Measurements from ENCODE around the gene GLIS2. TPM values are rescaled to one million over a fixed set of nuclear protein-coding genes. Genes with fewer than 3 reads are reported as not detected.

GLIS2 gene
- total RNA-seq, 6 donors from 2014 or later = 10.5 to 35.2 (median 22.6) TPM

DNA sequence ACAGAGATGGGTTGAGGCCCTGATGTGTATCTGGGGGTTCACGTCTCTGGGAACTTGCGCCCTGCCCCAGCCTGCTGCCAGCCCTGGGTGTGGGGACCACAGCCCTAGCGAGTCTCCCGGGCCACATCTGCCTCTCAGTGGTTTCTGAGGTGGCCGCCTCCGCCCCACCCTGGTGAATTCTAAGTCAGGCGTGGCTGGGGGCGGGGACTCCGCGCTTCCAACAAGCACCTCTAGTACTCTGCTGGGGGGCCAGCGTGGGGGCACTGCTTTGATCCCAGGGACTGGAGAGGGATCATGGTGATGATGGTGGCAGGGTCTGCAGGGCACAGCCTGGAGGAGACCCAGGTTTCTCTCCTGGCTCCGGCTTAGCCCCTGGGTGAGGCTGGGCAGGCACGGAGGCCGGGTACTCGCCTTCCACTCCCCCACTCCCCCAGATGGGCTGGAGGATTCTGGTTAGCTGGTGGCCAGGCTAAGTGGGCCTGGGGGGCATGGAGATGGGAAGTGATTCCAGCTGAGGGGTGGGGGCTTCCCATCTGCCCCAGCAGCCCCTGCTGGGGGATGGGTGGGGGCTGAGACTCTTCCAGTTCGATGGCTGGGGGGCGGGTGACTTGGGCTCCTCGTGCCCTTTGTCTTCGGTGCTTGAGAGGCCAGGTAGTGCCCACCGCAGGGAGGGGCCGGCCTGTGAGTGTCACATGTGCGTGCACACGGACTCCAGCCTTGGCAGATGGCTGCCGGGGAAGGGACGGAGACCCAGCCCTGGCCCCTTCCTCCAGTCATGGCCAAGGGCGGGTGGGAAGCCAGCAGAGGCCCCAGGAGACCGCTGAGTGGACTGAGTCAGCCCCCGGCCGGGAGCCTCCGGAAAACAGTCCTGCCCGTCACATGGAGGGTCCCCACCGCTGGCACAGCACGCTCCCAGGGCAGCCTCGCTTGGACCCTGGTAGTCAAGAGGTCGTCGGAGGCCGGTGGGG is 3.9 kb downstream of the GLIS2 start:
- TF ChIP-seq EP300 (IDR thresholded peaks at IDR 0.05) (no peak), POLR2AphosphoS5 (IDR thresholded peaks at IDR 0.05) (no peak), POLR2A (IDR thresholded peaks at IDR 0.05) (no peak)
- TF ChIP-seq, protein P1, sequence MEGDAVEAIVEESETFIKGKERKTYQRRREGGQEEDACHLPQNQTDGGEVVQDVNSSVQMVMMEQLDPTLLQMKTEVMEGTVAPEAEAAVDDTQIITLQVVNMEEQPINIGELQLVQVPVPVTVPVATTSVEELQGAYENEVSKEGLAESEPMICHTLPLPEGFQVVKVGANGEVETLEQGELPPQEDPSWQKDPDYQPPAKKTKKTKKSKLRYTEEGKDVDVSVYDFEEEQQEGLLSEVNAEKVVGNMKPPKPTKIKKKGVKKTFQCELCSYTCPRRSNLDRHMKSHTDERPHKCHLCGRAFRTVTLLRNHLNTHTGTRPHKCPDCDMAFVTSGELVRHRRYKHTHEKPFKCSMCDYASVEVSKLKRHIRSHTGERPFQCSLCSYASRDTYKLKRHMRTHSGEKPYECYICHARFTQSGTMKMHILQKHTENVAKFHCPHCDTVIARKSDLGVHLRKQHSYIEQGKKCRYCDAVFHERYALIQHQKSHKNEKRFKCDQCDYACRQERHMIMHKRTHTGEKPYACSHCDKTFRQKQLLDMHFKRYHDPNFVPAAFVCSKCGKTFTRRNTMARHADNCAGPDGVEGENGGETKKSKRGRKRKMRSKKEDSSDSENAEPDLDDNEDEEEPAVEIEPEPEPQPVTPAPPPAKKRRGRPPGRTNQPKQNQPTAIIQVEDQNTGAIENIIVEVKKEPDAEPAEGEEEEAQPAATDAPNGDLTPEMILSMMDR (IDR thresholded peaks at IDR 0.05) = no peak
- H3K4me1 ChIP-seq = peaks cover 70 to 97% (median 85%) of the 10 kb centered on the region in 4 donors
- no peaks in the 10 kb centered on the region for H3K9me3 ChIP-seq
- H3K36me3 ChIP-seq = no peaks in the 10 kb centered on the region
- DNase-seq (peak; percentile 62 to 84), ATAC-seq (ENCODE audit: low FRiP score in 2 of 2) (no peak)
- H3K27me3 ChIP-seq = peaks cover 0 to 10% (median 4%) of the 10 kb centered on the region in 4 donors
- 49 to 61% methylated on average over 22 to 26 of the region's 37 CpGs for WGBS, 2 donors
- peak overlapping the region; percentile 93 to 96 (median 94) for H3K27ac ChIP-seq
- peak overlapping the region in 1 of 4 donors; percentile 7 for H3K4me3 ChIP-seq

DNA sequence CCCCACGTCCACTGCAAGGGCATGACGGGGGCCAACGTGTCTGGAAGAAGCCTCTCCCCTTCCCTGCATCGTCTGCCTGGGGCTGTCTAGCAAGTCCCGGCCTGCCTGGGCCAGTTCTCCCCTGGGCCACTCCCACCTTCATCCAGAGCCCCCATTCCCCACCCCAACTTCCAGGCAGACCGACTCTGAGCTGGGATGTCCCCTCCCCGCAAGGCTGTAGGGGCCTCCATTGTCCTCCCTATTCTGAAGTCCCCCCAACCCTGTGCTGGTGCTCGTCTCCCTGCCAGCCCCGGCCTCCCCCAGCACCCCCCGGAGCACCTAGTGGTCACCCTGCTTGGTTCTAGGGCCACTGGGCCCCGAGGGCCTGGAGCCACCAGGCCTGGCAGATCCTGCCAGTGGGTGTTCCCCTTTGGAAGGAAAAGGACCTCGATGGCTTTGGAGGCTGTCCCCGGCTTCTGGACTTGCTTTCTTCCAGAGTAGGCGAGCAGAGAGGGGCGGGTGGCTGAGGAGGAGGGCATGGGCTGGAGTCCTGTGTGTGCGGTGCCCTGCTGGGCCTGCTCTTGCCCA is 4.8 kb downstream of the GLIS2 start:
- DNase-seq (peak in 1 of 2 donors; percentile 68), ATAC-seq (ENCODE audit: low FRiP score in 2 of 2) (no peak)
- Histone ChIP-seq H3K9me3 (no peaks in the 10 kb centered on the region), H3K4me1 (peaks cover 75 to 97% (median 88%) of the 10 kb centered on the region in 4 donors), H3K27me3 (peaks cover 0 to 7% (median 2%) of the 10 kb centered on the region in 4 donors), H3K36me3 (no peaks in the 10 kb centered on the region), H3K27ac (peak overlapping the region; percentile 93 to 96 (median 94)), H3K4me3 (no peak overlapping the region)
- TF ChIP-seq EP300 (IDR thresholded peaks at IDR 0.05) = no peak
- no peak for TF ChIP-seq POLR2A (IDR thresholded peaks at IDR 0.05)
- WGBS, 2 donors = 61 to 68% methylated on average over 8 to 12 of the region's 16 CpGs

DNA sequence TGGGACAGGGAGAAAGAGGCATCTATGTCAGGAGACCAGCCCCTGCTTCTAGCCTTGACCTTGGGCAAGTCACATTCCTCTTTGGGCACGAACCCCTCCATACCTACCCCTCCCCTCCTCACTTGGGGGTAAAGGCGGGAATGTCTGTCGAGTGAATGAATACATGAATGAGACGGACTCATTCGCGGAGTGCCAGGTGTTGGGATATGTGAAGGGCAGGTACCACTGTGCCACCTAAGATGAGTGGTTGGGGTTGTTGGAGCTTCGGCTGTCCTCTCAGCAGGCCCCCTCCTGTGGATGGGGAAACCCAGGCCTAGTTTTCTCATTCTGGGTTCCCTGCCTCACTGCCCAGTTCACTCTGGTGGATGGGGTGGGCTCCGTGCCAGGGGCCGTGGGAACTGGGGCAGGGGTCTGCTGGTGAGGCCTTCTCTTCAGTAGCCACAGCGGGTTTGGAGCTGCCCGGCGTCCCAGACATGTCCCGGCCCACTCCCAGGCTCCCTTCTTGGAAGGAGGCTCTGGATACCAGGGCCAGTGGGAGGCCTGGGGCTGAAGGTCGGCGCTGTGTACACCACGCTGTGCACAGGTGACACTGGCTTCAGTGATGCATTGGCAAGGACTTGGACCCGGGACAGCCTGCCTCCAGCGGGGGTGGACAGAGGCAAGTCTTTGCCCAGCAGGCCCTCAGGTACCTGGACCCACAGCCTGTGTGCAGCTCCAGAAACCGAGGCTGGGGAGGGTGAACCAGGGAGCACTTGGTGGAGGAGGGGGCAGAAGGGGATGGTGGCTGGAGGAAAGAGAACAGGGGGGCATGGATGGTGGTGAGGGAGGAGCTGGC is 5.6 kb downstream of the GLIS2 start:
- peaks cover 82 to 97% (median 91%) of the 10 kb centered on the region in 4 donors for H3K4me1 ChIP-seq
- peak in 1 of 2 donors; percentile 81 for DNase-seq
- no peaks in the 10 kb centered on the region for H3K9me3 ChIP-seq
- peaks cover 0 to 3% (median under 1%) of the 10 kb centered on the region in 4 donors for H3K27me3 ChIP-seq
- 82 to 90% methylated on average over 10 to 17 of the region's 19 CpGs for WGBS, 2 donors
- no peak overlapping the region for H3K4me3 ChIP-seq
- H3K36me3 ChIP-seq = no peaks in the 10 kb centered on the region
- TF ChIP-seq POLR2A (IDR thresholded peaks at IDR 0.05) = no peak
- TF ChIP-seq, protein P1 (IDR thresholded peaks at IDR 0.05) = no peak
- peak overlapping the region; percentile 93 to 96 (median 94) for H3K27ac ChIP-seq
- ATAC-seq (ENCODE audit: low FRiP score in 2 of 2) = no peak

DNA sequence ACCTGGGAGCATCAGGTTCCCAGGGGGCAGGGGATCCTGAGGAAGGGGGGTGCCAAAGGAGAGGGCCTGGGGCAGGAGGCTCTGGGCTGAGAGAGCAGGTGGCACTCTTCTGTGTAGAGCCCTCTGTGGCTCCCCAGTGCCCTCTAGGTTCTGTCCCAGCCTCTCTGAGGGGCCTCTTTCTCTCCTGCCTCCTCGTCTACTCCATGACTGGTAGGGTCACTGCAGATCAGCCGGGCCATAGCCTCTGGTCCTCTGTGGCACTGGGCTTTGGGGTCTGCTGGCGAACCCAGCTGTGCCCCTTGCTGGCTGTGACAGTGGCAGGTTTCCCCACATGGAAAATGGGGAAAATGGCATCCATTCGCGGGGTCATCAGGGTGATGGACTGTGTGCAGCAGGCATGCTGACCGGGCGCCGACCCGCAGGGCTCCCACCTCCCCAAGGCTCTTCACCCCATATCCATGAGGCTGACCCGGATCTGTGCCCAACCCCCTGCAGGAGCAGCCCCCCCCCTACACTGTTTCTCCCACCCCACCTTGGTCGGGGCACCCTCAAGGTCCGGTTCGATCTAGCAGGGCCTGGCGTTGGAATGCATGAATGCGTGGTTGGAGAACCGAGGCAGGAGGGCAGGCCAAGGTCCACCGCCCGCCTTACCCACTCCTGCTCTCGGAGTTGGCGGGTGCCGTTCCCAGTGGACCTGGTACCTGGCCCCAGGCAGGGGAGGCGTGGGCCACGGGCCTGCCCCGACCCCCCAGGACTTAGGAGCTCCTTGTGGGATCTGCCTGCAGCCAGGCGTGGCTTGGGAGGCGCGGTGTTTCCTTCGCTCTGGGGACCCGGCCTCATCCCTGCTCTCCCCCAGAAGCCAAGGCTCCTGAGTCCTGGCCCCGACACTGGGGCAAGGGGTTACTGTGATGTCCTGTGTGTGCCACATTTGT is 6.5 kb downstream of the GLIS2 start:
- DNase-seq (peak in 1 of 2 donors; percentile 73), ATAC-seq (ENCODE audit: low FRiP score in 2 of 2) (no peak)
- 79 to 84% methylated on average over 16 to 28 of the region's 30 CpGs for WGBS, 2 donors
- Histone ChIP-seq H3K4me3 (no peak overlapping the region), H3K27me3 (no peaks in the 10 kb centered on the region), H3K27ac (peak overlapping the region; percentile 80 to 96 (median 92)), H3K36me3 (no peaks in the 10 kb centered on the region), H3K9me3 (no peaks in the 10 kb centered on the region), H3K4me1 (peaks cover 86 to 98% (median 93%) of the 10 kb centered on the region in 4 donors)
- TF ChIP-seq POLR2AphosphoS5 (IDR thresholded peaks at IDR 0.05) (no peak), POLR2A (IDR thresholded peaks at IDR 0.05) (no peak), EP300 (IDR thresholded peaks at IDR 0.05) (no peak)
- TF ChIP-seq, protein P1 (IDR thresholded peaks at IDR 0.05) = no peak
